Colonic mucosa (tissue), 4 donors: Measurements from ENCODE around the gene UBXN1. TPM values are rescaled to one million over a fixed set of nuclear protein-coding genes. Genes with fewer than 3 reads are reported as not detected.

ENCODE experiments used
- DNase-seq: peaks from one replicate; pipeline ENCODE4 v3.0.0-alpha.2; 2020
- H3K27ac ChIP-seq: fragments of 200-600 bp; one replicate; pipeline ENCODE4 v1.8.0; 2021
- H3K27me3 ChIP-seq: fragments of 200-600 bp; one replicate; pipeline ENCODE4 v1.8.0; 2021
- H3K36me3 ChIP-seq: fragments of 200-600 bp; one replicate; pipeline ENCODE4 v1.8.0; 2021
- H3K4me1 ChIP-seq: fragments of 200-600 bp; one replicate; pipeline ENCODE4 v1.8.0; 2021; ENCODE audit warnings: mild to moderate bottlenecking
- H3K4me3 ChIP-seq: fragments of 200-600 bp; one replicate; pipeline ENCODE4 v1.8.0; 2021
- H3K9ac ChIP-seq, 2 donors: one replicate each; pipeline ENCODE4 v1.7.0; 2013; ENCODE audit warnings: control low read depth in 2 of 2, low read depth in 2 of 2, low read length in 2 of 2
- H3K9me3 ChIP-seq: fragments of 200-600 bp; one replicate; pipeline ENCODE4 v1.8.0; 2021
- intact Hi-C: fragments of 100-400 bp; cut with DNase I; formaldehyde crosslinking; loops from one replicate; pipeline ENCODE4 v1.14.1; 2022
- total RNA-seq, 2 donors: library from RNA; stranded (reverse); fragmentation: NEBNext Ultra II Directional in 1 of 2; extraction: Animal tissue kit (Norgen Biotek cat#: 25700) in 1 of 2; gene quantifications; one replicate each; pipeline ENCODE4 v1.2.1, GENCODE V29; 2021
- TF ChIP-seq, protein P1 (sequence below): fragments of 200-600 bp; IDR thresholded peaks from one replicate; pipeline ENCODE4 v1.8.0; 2022; ENCODE audit warnings: antibody characterized with exemption, mild to moderate bottlenecking
- donor health status: healthy.
- donor health status: DM: no; HTN: no; CAD: no.
- donor health status: DM: no; HTN: no; CAD: no.

UBXN1 gene
- total RNA-seq, 2 donors from 2014 or later = 74.8 to 87.8 TPM

DNA sequence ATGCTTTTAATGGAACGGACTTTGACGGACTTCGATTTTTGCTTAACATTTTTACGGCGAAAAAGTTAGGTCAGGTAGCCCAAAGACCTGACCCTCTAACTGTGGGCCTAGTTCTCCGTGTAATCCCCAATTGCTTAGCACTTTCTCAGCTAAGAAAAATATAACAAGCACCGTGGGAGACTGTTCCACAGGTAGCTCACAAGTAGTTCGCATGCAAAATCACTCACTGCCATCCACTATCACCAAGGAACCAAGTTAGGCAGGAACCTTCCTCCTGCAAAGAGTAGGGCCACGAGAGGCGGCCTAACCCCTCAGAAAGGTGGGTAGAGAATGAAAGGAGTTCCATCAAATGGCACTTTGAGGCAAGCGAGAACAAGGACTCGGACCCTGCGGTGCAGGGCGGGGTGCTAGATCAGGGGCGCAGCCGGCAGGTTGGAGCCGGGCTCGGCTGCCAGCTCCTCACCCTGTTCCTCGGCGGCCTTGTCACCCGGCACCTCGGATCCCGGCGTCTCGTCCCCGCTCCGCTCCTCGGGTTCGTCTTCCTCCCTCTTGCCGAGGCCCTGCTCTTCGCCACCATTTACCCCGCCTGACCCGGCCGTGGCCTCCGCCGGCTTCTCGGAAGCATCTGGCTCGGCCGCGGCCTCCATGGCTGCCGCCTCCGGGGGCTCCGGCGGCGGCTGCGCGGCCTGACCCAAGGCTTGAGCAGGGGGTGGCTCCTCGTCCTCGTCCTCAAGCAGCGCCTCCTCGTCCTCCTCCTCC, 47.5 kb upstream of the UBXN1 start:
- peaks cover 13% of the 10 kb centered on the region for H3K4me1 ChIP-seq
- H3K27ac ChIP-seq = peak overlapping the region; percentile 98
- no peaks in the 10 kb centered on the region for H3K27me3 ChIP-seq
- TF ChIP-seq, protein P1, sequence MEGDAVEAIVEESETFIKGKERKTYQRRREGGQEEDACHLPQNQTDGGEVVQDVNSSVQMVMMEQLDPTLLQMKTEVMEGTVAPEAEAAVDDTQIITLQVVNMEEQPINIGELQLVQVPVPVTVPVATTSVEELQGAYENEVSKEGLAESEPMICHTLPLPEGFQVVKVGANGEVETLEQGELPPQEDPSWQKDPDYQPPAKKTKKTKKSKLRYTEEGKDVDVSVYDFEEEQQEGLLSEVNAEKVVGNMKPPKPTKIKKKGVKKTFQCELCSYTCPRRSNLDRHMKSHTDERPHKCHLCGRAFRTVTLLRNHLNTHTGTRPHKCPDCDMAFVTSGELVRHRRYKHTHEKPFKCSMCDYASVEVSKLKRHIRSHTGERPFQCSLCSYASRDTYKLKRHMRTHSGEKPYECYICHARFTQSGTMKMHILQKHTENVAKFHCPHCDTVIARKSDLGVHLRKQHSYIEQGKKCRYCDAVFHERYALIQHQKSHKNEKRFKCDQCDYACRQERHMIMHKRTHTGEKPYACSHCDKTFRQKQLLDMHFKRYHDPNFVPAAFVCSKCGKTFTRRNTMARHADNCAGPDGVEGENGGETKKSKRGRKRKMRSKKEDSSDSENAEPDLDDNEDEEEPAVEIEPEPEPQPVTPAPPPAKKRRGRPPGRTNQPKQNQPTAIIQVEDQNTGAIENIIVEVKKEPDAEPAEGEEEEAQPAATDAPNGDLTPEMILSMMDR = no peak
- H3K9me3 ChIP-seq = no peaks in the 10 kb centered on the region
- peak overlapping the region; percentile 74 for H3K4me3 ChIP-seq
- no peak for DNase-seq
- peaks cover 21% of the 10 kb centered on the region for H3K36me3 ChIP-seq
- H3K9ac ChIP-seq = peak overlapping the region; percentile 91 to 94
- intact Hi-C loops = no loop called here

DNA sequence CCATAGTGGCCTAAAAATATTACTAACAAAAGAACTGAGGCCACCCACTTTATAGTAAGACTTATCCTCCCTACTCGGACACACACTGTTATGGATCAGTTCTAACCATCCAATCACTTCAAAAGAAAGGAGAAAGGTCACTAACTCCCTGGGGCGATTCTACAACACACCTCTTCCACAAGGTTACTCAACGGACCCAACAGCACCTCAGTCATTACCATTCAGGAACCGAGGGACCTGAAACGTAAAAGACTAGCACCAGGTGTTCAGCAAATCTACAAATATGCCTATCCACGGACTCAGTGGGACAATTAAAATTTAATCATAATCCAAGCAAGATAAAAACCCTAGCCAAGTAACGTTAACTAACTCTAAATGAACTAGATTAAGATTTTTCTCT, 46.8 kb upstream of the UBXN1 start:
- DNase-seq = peak; percentile 33
- Histone ChIP-seq H3K9me3 (no peaks in the 10 kb centered on the region), H3K9ac (peak overlapping the region; percentile 91 to 94), H3K4me1 (peaks cover 11% of the 10 kb centered on the region), H3K36me3 (peaks cover 26% of the 10 kb centered on the region), H3K4me3 (peak overlapping the region; percentile 74), H3K27ac (peak overlapping the region; percentile 98), H3K27me3 (no peaks in the 10 kb centered on the region)
- intact Hi-C loops = no loop called here
- TF ChIP-seq, protein P1 = no peak

DNA sequence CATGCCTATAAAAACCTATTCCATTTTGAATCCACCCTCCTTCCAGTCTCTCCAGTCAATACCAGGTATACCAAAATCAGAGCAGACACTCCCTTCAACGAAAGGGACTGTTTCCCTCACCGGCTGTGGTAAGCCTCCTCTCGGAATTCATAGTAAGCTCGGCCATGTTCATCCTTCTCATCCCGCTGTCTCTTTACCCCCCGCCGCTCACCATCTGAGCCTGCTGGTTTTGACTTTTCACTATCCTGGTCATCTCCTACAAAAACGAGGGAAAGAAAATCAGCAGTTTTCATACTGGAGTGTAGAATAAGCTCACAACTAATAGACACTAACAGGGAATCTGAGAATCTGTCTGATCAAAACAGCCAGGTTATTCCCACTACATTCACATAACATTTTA, 45.3 kb upstream of the UBXN1 start:
- Histone ChIP-seq H3K4me1 (no peaks in the 10 kb centered on the region), H3K27ac (no peak overlapping the region), H3K27me3 (no peaks in the 10 kb centered on the region), H3K9me3 (no peaks in the 10 kb centered on the region), H3K36me3 (peaks cover 26% of the 10 kb centered on the region), H3K9ac (no peak overlapping the region), H3K4me3 (no peak overlapping the region)
- intact Hi-C loops = no loop called here
- TF ChIP-seq, protein P1 = no peak
- DNase-seq = no peak

DNA sequence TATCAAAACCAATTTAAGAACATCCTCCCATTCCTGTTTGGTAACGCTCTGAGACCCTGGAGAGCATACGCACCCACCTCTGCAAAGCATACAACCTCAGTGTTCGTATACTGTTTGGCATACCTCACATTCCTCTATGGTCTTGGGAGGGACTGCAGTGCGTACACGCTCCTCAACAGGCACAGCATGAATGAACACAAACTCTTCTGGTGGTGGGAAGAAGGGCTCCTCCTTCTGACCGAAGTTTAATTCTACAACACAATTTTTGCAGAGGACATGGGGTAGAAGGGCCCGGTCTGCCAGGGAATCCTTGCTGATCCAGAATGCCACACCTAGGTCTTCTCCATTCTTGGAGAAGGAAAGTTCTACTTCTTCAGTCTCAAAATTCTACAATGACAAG, 43.1 kb upstream of the UBXN1 start:
- Histone ChIP-seq H3K4me3 (no peak overlapping the region), H3K9me3 (no peaks in the 10 kb centered on the region), H3K4me1 (no peaks in the 10 kb centered on the region), H3K27me3 (no peaks in the 10 kb centered on the region), H3K9ac (no peak overlapping the region), H3K36me3 (peaks cover 36% of the 10 kb centered on the region), H3K27ac (no peak overlapping the region)
- TF ChIP-seq, protein P1 = no peak
- intact Hi-C loops = no loop called here
- no peak for DNase-seq

DNA sequence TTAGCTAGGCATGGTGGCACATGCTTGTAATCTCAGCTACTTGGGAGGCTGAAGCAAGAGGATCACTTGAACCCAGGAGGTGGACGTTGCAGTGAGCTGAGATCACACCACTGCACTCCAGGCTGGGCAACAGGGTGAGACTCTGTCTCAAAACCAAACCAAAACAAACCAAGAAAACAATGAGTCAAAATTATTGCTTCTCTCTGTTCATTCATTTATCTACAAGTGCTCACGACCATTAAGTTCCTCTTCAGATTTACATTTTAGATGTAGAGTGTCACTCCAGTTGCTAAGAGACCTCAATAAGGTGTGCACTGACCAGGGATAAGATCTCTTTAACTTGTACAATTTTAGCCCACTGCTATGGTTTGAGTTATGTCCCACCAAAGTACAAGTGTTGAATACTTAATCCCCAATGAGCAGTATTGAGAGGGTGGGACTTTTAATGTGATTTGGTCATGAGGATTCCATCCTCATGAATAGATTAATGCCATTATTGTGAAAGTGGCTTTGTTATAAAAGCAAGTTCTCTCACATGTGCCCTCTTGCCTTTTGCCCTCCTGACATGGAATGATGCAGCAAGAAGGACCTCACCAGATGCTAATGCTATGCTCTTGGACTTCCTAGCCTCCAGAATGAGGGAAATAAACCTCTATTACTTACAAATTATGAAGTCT, 40.6 kb upstream of the UBXN1 start:
- H3K36me3 ChIP-seq = peaks cover 51% of the 10 kb centered on the region
- TF ChIP-seq, protein P1 = no peak
- no peaks in the 10 kb centered on the region for H3K4me1 ChIP-seq

More for the DNA sequence above, 40.6 kb upstream of the UBXN1 start:
- H3K27me3 ChIP-seq = no peaks in the 10 kb centered on the region
- intact Hi-C loops = loop anchor here (10.0 kb wide), 1 partner anchor 45 kb away; the partner anchor contains the start of gene POLR2G
- no peak overlapping the region for H3K9ac ChIP-seq
- no peaks in the 10 kb centered on the region for H3K9me3 ChIP-seq
- no peak overlapping the region for H3K4me3 ChIP-seq
- no peak overlapping the region for H3K27ac ChIP-seq
- no peak for DNase-seq
